Type B pancreatic cell (in vitro differentiated cells): ENCODE data around the gene BCL2L1. TPM values are rescaled to one million over a fixed set of nuclear protein-coding genes. Genes with fewer than 3 reads are reported as not detected.

Experiments
- DNase-seq: peaks from one replicate; pipeline ENCODE4 v3.0.0; 2021; ENCODE audit warnings: mixed read lengths; ENCODE audit not compliant: unreplicated experiment; ENCODE audit errors: extremely low spot score
- H3K27ac Mint-ChIP-seq: 2 replicates; pipeline ENCODE4 v1.8.0; 2021; ENCODE audit warnings: mild to moderate bottlenecking, mixed read lengths
- H3K27me3 Mint-ChIP-seq: 2 replicates; pipeline ENCODE4 v1.8.0; 2021; ENCODE audit warnings: mixed read lengths
- H3K36me3 Mint-ChIP-seq: 2 replicates; pipeline ENCODE4 v1.8.0; 2021; ENCODE audit warnings: mixed read lengths
- H3K4me1 Mint-ChIP-seq: one replicate; pipeline ENCODE4 v1.8.0; 2021; ENCODE audit warnings: mixed read lengths; ENCODE audit not compliant: unreplicated experiment
- H3K4me3 Mint-ChIP-seq: 2 replicates; pipeline ENCODE4 v1.8.0; 2021; ENCODE audit warnings: mild to moderate bottlenecking, mixed read lengths
- H3K9me3 Mint-ChIP-seq: 2 replicates; pipeline ENCODE4 v1.8.0; 2021; ENCODE audit warnings: mixed read lengths
- total RNA-seq: library from RNA; stranded (reverse); gene quantifications from 2 replicates; pipeline ENCODE4 v1.2.1, GENCODE V29; 2021; ENCODE audit warnings: low replicate concordance
- TF ChIP-seq, protein P1 (sequence below): fragments of 200-600 bp; sonication (generic); conservative IDR thresholded peaks from 2 replicates; pipeline ENCODE4 v1.5.0; 2021; ENCODE audit warnings: antibody characterized with exemption, mild to moderate bottlenecking

Gene BCL2L1
- total RNA-seq, 1 donor from 2014 or later = 142 TPM

DNA sequence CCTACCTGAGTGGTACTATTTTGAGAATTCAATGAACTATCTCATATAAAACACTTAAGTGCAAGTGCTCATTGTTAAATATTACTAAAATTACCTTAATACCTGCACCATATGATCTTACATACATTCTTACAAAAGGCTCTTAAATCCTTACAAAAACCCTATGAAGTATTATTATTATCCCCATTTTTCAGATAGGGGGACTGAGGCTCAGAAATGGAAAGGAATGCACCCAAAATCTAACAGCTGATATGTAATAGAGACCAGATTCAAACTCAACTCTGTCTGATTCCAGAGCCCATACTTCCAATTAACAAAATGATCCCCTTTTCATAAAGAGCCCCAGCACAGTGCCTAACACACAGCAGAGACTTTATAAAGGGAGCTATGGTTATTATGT is 17.5 kb downstream of the BCL2L1 start:
- H3K36me3 Mint-ChIP-seq = peaks cover 50% of the 10 kb centered on the region
- TF ChIP-seq, protein P1, sequence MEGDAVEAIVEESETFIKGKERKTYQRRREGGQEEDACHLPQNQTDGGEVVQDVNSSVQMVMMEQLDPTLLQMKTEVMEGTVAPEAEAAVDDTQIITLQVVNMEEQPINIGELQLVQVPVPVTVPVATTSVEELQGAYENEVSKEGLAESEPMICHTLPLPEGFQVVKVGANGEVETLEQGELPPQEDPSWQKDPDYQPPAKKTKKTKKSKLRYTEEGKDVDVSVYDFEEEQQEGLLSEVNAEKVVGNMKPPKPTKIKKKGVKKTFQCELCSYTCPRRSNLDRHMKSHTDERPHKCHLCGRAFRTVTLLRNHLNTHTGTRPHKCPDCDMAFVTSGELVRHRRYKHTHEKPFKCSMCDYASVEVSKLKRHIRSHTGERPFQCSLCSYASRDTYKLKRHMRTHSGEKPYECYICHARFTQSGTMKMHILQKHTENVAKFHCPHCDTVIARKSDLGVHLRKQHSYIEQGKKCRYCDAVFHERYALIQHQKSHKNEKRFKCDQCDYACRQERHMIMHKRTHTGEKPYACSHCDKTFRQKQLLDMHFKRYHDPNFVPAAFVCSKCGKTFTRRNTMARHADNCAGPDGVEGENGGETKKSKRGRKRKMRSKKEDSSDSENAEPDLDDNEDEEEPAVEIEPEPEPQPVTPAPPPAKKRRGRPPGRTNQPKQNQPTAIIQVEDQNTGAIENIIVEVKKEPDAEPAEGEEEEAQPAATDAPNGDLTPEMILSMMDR = no peak
- peak overlapping the region; percentile 16 for H3K4me3 Mint-ChIP-seq
- peaks cover 29% of the 10 kb centered on the region for H3K4me1 Mint-ChIP-seq
- no peak for DNase-seq
- no peaks in the 10 kb centered on the region for H3K9me3 Mint-ChIP-seq
- peak overlapping the region; percentile 95 for H3K27ac Mint-ChIP-seq
- H3K27me3 Mint-ChIP-seq = no peaks in the 10 kb centered on the region

DNA sequence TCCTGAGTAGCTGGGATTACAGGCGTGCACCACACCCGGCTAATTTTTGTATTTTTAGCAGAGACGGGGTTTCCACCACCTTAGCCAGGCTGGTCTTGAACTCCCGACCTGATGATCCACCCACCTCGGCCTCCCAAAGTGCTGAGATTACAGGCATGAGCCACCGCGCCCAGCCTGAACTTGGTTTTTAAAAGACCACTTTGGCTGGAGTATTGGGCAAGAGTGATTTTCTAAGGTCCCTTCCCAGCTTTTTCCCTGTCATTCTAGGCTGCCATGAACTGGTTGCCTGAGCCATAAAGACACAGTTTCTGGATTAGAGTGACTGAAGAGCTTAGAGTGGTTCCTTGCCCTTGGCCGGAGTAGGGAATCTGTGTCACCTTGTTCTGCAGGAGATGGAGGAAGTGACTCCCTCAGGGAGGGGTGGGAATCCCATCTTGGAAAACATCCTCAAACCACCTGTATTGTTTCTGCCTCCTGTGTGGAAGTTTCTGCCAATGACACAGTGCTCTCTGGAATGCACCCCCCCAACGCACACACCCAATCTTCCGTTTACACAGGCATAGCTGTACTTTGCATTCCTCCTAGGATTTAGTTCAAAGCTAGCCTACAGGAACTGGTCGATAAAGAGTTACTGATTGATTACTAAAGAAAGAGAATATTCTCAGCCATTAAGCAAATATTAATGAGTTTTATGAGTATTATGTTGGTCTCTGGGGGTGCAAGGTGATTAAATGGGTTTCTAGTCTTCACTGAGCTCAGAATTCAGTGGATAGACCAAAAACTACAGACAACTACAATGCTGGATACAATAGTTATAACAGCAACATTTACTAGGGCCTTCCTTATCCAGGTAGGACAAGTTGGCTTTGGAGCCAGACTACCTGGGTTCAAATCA is 18.2 kb downstream of the BCL2L1 start:
- no peaks in the 10 kb centered on the region for H3K9me3 Mint-ChIP-seq
- no peak for DNase-seq

DNA sequence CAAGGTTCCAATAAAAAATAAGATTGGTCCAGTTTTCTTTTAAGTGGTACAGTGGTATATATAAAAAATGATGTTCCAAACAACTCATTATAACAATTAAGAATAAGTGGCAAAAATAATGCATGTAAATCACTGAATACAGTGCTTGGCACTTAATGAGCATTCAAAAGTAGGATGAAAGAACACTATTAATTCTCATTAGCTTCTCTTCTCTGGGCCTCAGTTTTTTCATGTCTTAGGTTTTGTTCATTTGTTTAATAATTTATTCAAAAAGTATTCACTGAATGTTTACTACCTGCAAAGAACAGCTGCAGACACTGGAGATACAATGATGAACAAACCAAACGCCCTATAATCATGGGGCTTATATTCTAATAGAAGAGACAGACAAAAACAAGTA is 21.1 kb downstream of the BCL2L1 start:
- H3K4me1 Mint-ChIP-seq = peaks cover 28% of the 10 kb centered on the region
- H3K27me3 Mint-ChIP-seq = no peaks in the 10 kb centered on the region
- peaks cover 48% of the 10 kb centered on the region for H3K36me3 Mint-ChIP-seq
- peak overlapping the region; percentile 6 for H3K4me3 Mint-ChIP-seq
- H3K27ac Mint-ChIP-seq = peak overlapping the region; percentile 83
- H3K9me3 Mint-ChIP-seq = no peaks in the 10 kb centered on the region
- DNase-seq = no peak
- TF ChIP-seq, protein P1 = no peak

More for the DNA sequence above, 18.2 kb downstream of the BCL2L1 start:
- Mint-ChIP-seq H3K27me3 (no peaks in the 10 kb centered on the region), H3K27ac (peak overlapping the region; percentile 95), H3K36me3 (peaks cover 50% of the 10 kb centered on the region), H3K4me1 (peaks cover 29% of the 10 kb centered on the region), H3K4me3 (peak overlapping the region; percentile 62)
- TF ChIP-seq, protein P1 = no peak

DNA sequence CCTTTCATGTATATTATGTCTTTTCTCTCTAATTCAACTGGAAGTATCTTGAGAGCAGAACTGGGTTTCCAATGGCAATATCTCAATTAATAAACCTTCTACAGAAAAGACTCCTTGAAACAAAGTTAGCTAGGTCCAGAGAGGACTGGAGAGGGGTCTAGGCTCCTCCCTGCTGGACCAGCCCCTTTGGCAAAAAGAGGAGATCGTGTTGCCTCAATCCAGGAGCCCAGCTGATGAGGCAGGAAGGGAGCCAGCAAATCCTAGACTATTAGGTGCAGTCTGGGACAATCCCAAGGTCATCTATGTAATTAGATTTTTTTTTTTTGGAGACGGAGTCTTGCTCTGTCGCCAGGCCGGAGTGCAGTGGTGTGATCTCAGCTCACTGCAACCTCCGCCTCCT is 21.9 kb downstream of the BCL2L1 start:
- no peak for DNase-seq
- peaks cover 44% of the 10 kb centered on the region for H3K36me3 Mint-ChIP-seq
- H3K4me1 Mint-ChIP-seq = peaks cover 23% of the 10 kb centered on the region
- TF ChIP-seq, protein P1 = no peak
- H3K27ac Mint-ChIP-seq = peak overlapping the region; percentile 97
- H3K4me3 Mint-ChIP-seq = no peak overlapping the region
- H3K9me3 Mint-ChIP-seq = no peaks in the 10 kb centered on the region
- H3K27me3 Mint-ChIP-seq = no peaks in the 10 kb centered on the region

DNA sequence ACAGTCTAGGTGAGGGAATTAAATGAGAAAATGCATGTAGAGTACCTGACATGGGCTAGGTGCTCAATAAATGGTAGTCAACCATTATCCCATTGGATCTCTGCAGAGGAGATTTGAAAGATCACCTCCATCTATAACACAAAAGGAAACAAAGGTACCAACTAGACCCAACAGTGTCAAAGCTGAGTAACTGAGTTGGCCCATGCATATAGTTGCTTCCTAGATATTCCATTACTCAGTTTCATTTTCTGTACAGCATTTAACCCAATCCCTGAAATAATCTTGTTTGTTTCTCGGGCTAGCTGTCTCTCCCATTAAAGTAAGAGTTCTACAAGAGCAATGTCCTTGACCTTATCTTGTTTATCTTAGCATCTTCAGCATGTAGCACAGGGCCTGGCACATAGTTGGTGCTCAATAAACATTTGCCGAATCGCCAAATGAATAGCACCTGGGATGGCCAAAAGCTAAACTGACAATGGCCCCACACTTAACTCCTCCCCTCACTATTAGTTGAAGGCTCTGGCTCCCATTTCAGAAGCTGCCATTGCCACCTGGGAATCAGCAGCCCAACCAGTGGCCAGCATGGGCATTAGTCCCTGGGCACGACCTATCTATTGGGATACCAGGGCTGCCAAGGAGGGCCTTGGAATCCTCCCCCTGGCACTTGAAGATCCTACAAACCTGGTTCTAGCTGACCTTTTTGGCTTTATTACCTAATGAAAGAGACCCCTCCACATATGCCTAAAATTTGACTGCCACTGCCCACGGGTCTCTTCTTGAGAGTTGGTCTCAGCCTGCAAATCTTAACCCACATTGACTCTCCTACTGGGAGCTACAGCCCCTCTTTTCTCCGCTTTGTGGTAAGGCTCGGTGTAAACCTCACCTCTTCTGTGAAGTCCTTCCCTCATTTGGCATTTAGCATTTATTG is 22.6 kb downstream of the BCL2L1 start:
- Mint-ChIP-seq H3K27ac (peak overlapping the region; percentile 97), H3K36me3 (peaks cover 48% of the 10 kb centered on the region), H3K4me1 (peaks cover 22% of the 10 kb centered on the region), H3K9me3 (no peaks in the 10 kb centered on the region), H3K4me3 (no peak overlapping the region), H3K27me3 (no peaks in the 10 kb centered on the region)
- TF ChIP-seq, protein P1 = no peak
- DNase-seq = no peak
